Measurements from ENCODE around the gene BTN3A1. TPM values are rescaled to one million over a fixed set of nuclear protein-coding genes. Genes with fewer than 3 reads are reported as not detected.
A peak's percentile ranks its signal among the peaks of the same experiment; 100 is the strongest.

BTN3A1 gene
- total and polyA plus RNA-seq, 2 of the 13 experiments (the other 11 are each of a cell fraction or from before 2014, with no cell fraction given) = 13.3 to 14.0 TPM

- ATAC-seq (no peak), DNase-seq (ENCODE audit: low spot score) (no peak), FAIRE-seq (no peak)
- Histone ChIP-seq H3K4me3 (replicated peaks in 1 of 3; ENCODE audit: insufficient read depth in 1 of 3, low read depth in 2 of 3, low read length in 3 of 3) (no peak overlapping the region), H3K27me3 (ENCODE audit: control insufficient read depth in 1 of 2, insufficient read depth in 2 of 2, low read length in 2 of 2) (no peaks in the 10 kb centered on the region), H3K79me2 (ENCODE audit: insufficient read depth, low read length) (no peaks in the 10 kb centered on the region), H2AFZ (ENCODE audit: low read length) (no peak overlapping the region), H3K4me1 (ENCODE audit: insufficient read depth, low read length) (peaks cover 22% of the 10 kb centered on the region), H3K9ac (ENCODE audit: insufficient read depth, low read depth, low read length) (no peak overlapping the region), H3K9me3 (ENCODE audit: low read length) (no peaks in the 10 kb centered on the region), H3K27ac (ENCODE audit: extremely low read length, insufficient read depth, low read length) (no peak overlapping the region), H3K4me2 (ENCODE audit: low read depth, low read length) (no peak overlapping the region), H4K20me1 (ENCODE audit: insufficient read depth, low read length) (no peaks in the 10 kb centered on the region), H3K36me3 (replicated peaks in 1 of 2; ENCODE audit: control insufficient read depth in 1 of 2, insufficient read depth in 2 of 2, low read length in 2 of 2) (peaks cover 0 to 13% of the 10 kb centered on the region in 2 experiments; a peak in 1 of 5 replicates)
- TF ChIP-seq MAFF (IDR thresholded peaks at IDR 0.05; ENCODE audit: low read depth, low read length) (peak; percentile 94), MAFK (conservative IDR thresholded peaks at IDR 0.05 in 1 of 2, IDR thresholded peaks at IDR 0.05 in 1 of 2; ENCODE audit: low read length in 2 of 2) (peak; percentile 94 to 96), CEBPG (CRISPR knock-in tag; IDR thresholded peaks at IDR 0.05) (peak; percentile 55), ZNF256 (CRISPR knock-in tag; conservative IDR thresholded peaks at IDR 0.05) (no peak)
- WGBS (ENCODE audit: low lambda C conversion rate) = 98% methylated on average over 4 of the region's 4 CpGs
- no TSS peak for BruUV-seq (replicated peaks)
- intact Hi-C loops (cut with micrococcal nuclease; ENCODE audit: unreplicated experiment) = loop anchor here (2.0 kb wide), 1 partner anchor 31 kb away; no protein-coding TSS in a partner anchor
- ChIA-PET POLR2A (no interaction called here), CTCF (ENCODE audit: low intra/inter-chr PET ratio, low total read pairs) (no interaction called here)
- in situ Hi-C loops (cut with HindIII; ENCODE audit: extremely low pct_ligation_motif_present, low pct_unique_long_range_greater_than_20kb) = no loop called here
Measured at GRCh38 chr6:26389349-26389894, 12.7 kb upstream of the BTN3A1 start.

- Histone ChIP-seq H2AFZ (ENCODE audit: low read length) (no peak overlapping the region), H3K27ac (ENCODE audit: extremely low read length, insufficient read depth, low read length) (no peak overlapping the region), H4K20me1 (ENCODE audit: insufficient read depth, low read length) (no peaks in the 10 kb centered on the region), H3K36me3 (replicated peaks in 1 of 2; ENCODE audit: control insufficient read depth in 1 of 2, insufficient read depth in 2 of 2, low read length in 2 of 2) (peaks cover 0 to 13% of the 10 kb centered on the region in 2 experiments; a peak in 1 of 5 replicates), H3K4me3 (replicated peaks in 1 of 3; ENCODE audit: insufficient read depth in 1 of 3, low read depth in 2 of 3, low read length in 3 of 3) (no peak overlapping the region), H3K9me3 (ENCODE audit: low read length) (no peaks in the 10 kb centered on the region), H3K79me2 (ENCODE audit: insufficient read depth, low read length) (no peaks in the 10 kb centered on the region), H3K27me3 (ENCODE audit: control insufficient read depth in 1 of 2, insufficient read depth in 2 of 2, low read length in 2 of 2) (no peaks in the 10 kb centered on the region), H3K9ac (ENCODE audit: insufficient read depth, low read depth, low read length) (no peak overlapping the region), H3K4me2 (ENCODE audit: low read depth, low read length) (no peak overlapping the region), H3K4me1 (ENCODE audit: insufficient read depth, low read length) (peaks cover 33% of the 10 kb centered on the region)
- TF ChIP-seq NFATC3 (CRISPR knock-in tag; IDR thresholded peaks at IDR 0.05) = no peak
- TF ChIP-seq CEBPB (IDR thresholded peaks at IDR 0.05; ENCODE audit: borderline replicate concordance, low read depth, low read length) = peak; percentile 52
- TF ChIP-seq CEBPG (CRISPR knock-in tag; IDR thresholded peaks at IDR 0.05) = 0 out of 2 replicates have a peak, but pooled peaks have one; percentile 22
- POLR2A ChIA-PET = no interaction called here
- FAIRE-seq = no peak
- 85% methylated on average over 5 of the region's 5 CpGs for WGBS (ENCODE audit: low lambda C conversion rate)
- no peak for ATAC-seq
- intact Hi-C loops (cut with micrococcal nuclease; ENCODE audit: unreplicated experiment) = no loop called here
- CTCF ChIA-PET (ENCODE audit: low intra/inter-chr PET ratio, low total read pairs) = no interaction called here
- in situ Hi-C loops (cut with HindIII; ENCODE audit: extremely low pct_ligation_motif_present, low pct_unique_long_range_greater_than_20kb) = no loop called here
- no TSS peak for BruUV-seq (replicated peaks)
- no peak for DNase-seq (ENCODE audit: low spot score)
Measured at GRCh38 chr6:26390531-26390930, 11.5 kb upstream of the BTN3A1 start.
